Endothelial cell (in vitro differentiated cells): ENCODE data around the gene ZMIZ1. TPM values are rescaled to one million over a fixed set of nuclear protein-coding genes. Genes with fewer than 3 reads are reported as not detected.

Source experiments
- DNase-seq: peaks from one replicate; pipeline ENCODE4 v3.0.0; 2021; ENCODE audit warnings: low spot score
- H3K27ac Mint-ChIP-seq: one replicate; pipeline ENCODE4 v1.8.0; 2021; ENCODE audit warnings: mixed read lengths, inconsistent platforms; ENCODE audit not compliant: unreplicated experiment
- H3K27me3 Mint-ChIP-seq: one replicate; pipeline ENCODE4 v1.8.0; 2021; ENCODE audit warnings: mild to moderate bottlenecking, moderate library complexity, mixed read lengths, inconsistent platforms; ENCODE audit not compliant: unreplicated experiment
- H3K36me3 Mint-ChIP-seq: one replicate; pipeline ENCODE4 v1.8.0; 2021; ENCODE audit warnings: mild to moderate bottlenecking, low read depth, mixed read lengths, inconsistent platforms; ENCODE audit not compliant: unreplicated experiment
- H3K4me1 Mint-ChIP-seq: one replicate; pipeline ENCODE4 v1.8.0; 2021; ENCODE audit warnings: mild to moderate bottlenecking, mixed read lengths, inconsistent platforms; ENCODE audit not compliant: unreplicated experiment
- H3K4me3 Mint-ChIP-seq: one replicate; pipeline ENCODE4 v1.8.0; 2021; ENCODE audit warnings: mild to moderate bottlenecking, mixed read lengths, inconsistent platforms; ENCODE audit not compliant: unreplicated experiment
- H3K9me3 Mint-ChIP-seq: one replicate; pipeline ENCODE4 v1.8.0; 2021; ENCODE audit warnings: mixed read lengths, inconsistent platforms; ENCODE audit not compliant: unreplicated experiment
- CTCF ChIP-seq: fragments of 200-600 bp; sonication (generic); IDR thresholded peaks from one replicate; pipeline ENCODE4 v1.5.0; 2021; ENCODE audit warnings: antibody characterized with exemption; ENCODE audit not compliant: unreplicated experiment
- total RNA-seq: library from RNA; stranded (reverse); fragmentation: NEBNext Ultra II Directional; extraction: Animal tissue kit (Norgen Biotek cat#: 25700); gene quantifications from one replicate; pipeline ENCODE4 v1.2.1, GENCODE V29; 2021; ENCODE audit not compliant: unreplicated experiment

The ZMIZ1 gene
- total RNA-seq, 1 donor from 2014 or later, result 102 TPM

- no peak for DNase-seq
- no peak for TF ChIP-seq CTCF
- Mint-ChIP-seq H3K9me3 (no peaks in the 10 kb centered on the region), H3K4me1 (no peaks in the 10 kb centered on the region), H3K36me3 (peaks cover 5% of the 10 kb centered on the region), H3K27me3 (peaks cover 3% of the 10 kb centered on the region), H3K4me3 (no peak overlapping the region), H3K27ac (no peak overlapping the region)
Measured at GRCh38 chr10:79021331-79021907, 47.3 kb upstream of the ZMIZ1 start.

- Mint-ChIP-seq H3K4me3 (no peak overlapping the region), H3K27me3 (peaks cover 4% of the 10 kb centered on the region), H3K9me3 (no peaks in the 10 kb centered on the region), H3K36me3 (peaks cover 5% of the 10 kb centered on the region), H3K4me1 (no peaks in the 10 kb centered on the region), H3K27ac (no peak overlapping the region)
- no peak for DNase-seq
- no peak for TF ChIP-seq CTCF
Measured at GRCh38 chr10:79021948-79022499, 46.7 kb upstream of the ZMIZ1 start.

DNA sequence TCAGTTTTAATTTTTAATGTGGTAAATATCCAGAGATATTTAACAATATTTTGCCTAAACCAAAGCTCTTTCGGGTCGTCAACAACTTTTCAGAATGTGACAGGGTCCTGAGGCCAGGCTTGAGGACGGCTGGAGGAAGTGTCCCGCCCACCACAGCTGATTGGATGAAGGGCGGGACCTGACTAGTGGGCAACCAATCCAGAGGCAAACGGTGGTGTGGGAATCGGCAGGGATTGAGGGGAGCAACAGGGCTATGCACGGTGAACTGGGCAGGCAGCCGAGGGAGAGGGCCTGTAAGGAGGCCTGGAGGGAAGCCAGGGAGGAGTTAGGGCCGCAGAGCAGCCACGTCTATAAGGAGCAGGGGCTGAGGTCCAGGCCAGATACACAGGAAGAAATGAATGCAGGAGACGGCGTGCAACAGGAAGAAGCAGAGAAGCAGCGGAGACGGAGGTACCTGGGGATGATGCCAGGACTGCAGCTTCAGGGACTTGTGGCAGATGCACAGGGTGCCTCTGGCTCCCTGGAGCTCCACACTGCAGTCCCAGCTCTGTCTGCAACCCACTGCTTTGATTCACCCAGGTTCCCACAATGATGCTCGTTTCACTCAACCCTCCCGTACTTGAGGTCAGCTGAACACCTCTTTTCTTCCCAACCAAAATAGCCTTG, 46.1 kb upstream of the ZMIZ1 start:
- Mint-ChIP-seq H3K4me3 (no peak overlapping the region), H3K36me3 (peaks cover 5% of the 10 kb centered on the region), H3K27ac (peak overlapping the region; percentile 45), H3K9me3 (no peaks in the 10 kb centered on the region), H3K4me1 (no peaks in the 10 kb centered on the region), H3K27me3 (peaks cover 6% of the 10 kb centered on the region)
- no peak for DNase-seq
- no peak for TF ChIP-seq CTCF

DNA sequence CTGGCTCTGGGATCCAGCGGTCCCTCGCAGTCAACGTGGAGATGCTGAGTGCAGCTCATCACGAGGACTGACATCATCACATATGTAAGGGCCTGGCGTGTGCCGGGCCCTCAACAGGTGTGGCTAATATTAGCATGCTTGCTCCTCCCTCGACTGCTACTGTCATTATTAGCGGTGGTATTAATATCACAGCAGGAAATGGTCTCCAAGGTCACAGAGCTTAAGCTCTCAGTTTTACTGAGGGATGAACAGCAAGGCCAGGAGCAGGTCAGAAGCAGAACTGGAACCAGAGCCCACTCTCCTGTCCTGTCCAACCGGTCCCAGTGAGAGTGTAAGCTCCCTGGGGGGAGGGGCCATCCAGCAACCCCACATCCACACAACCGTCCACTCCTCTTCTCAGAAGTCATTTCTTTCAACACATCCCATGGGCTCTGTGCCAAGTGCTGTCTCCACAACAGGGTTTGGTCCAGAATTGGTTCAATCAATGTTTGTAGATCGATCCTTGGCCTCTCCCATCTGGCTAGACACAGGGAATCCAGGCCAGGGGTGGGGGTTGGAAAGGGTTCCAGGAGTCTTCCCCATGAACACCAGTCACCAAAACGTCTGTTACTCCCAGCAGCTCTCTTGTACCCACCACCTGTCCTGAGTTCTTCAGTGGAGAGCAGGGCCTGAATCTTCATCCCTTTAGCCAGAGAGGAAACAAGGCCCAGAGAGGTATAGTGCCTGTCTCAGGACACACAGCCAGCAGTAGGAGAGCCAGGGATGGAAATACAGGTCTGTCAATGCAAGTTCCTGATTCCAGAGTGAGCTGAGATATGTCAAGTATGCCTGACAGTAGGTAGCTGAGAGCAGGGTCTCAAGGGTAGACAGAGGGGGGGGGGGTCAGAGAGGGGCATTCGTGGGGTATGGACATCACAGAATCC, 45.3 kb upstream of the ZMIZ1 start:
- no peaks in the 10 kb centered on the region for H3K9me3 Mint-ChIP-seq
- H3K4me3 Mint-ChIP-seq, result no peak overlapping the region
- no peak overlapping the region for H3K27ac Mint-ChIP-seq
- DNase-seq, result no peak
- H3K36me3 Mint-ChIP-seq, result peaks cover 5% of the 10 kb centered on the region
- TF ChIP-seq CTCF, result no peak
- peaks cover 3% of the 10 kb centered on the region for H3K4me1 Mint-ChIP-seq
- H3K27me3 Mint-ChIP-seq, result peaks cover 6% of the 10 kb centered on the region
